GM06990 (cell line): ENCODE results near the gene HOXB9.

Experiments
- DNase-seq: peaks from one replicate; pipeline ENCODE4 v3.0.0-alpha.2; 2011; ENCODE audit not compliant: insufficient read length; ENCODE audit errors: extremely low read depth
- H3K27me3 ChIP-seq: replicated peaks from 2 replicates; pipeline ENCODE4 v1.6.0; 2011; ENCODE audit warnings: low read length; ENCODE audit not compliant: control insufficient read depth, insufficient read depth
- H3K36me3 ChIP-seq: 2 replicates; pipeline ENCODE4 v1.5.1; 2011; ENCODE audit warnings: low read length; ENCODE audit not compliant: control insufficient read depth, insufficient read depth
- H3K4me3 ChIP-seq: replicated peaks from 2 replicates; pipeline ENCODE4 v1.5.1; 2011; ENCODE audit warnings: low read depth, mild to moderate bottlenecking, control low read depth, low read length
- CTCF ChIP-seq: IDR thresholded peaks from 2 replicates; pipeline ENCODE4 v1.5.1; 2011; ENCODE audit warnings: low read length, control low read depth, mild to moderate bottlenecking, inconsistent platforms; ENCODE audit not compliant: insufficient read depth, poor library complexity, severe bottlenecking

Gene HOXB9

GRCh38 chr17:48601539-48602425 lies 24.4 kb downstream of the HOXB9 start:
- no peak for DNase-seq
- H3K4me3 ChIP-seq = no peak overlapping the region
- no peaks in the 10 kb centered on the region for H3K36me3 ChIP-seq
- peaks cover 4% of the 10 kb centered on the region; the same call in 1 of the 2 replicates for H3K27me3 ChIP-seq
- no peak for TF ChIP-seq CTCF

- no peak for DNase-seq
- Histone ChIP-seq H3K36me3 (no peaks in the 10 kb centered on the region), H3K27me3 (peaks cover 4% of the 10 kb centered on the region; the same call in 1 of the 2 replicates), H3K4me3 (no peak overlapping the region)
- TF ChIP-seq CTCF = no peak
These were observed 25.0 kb downstream of the HOXB9 start for GRCh38 chr17:48601207-48601538.

- TF ChIP-seq CTCF = no peak
- no peaks in the 10 kb centered on the region; the same call in 1 of the 2 replicates for H3K36me3 ChIP-seq
- DNase-seq = no peak
- H3K4me3 ChIP-seq = no peak overlapping the region
- H3K27me3 ChIP-seq = peaks cover 4% of the 10 kb centered on the region; the same call in 1 of the 2 replicates
These were observed 25.7 kb downstream of the HOXB9 start for GRCh38 chr17:48600244-48601098.

GRCh38 chr17:48599354-48599753 lies 26.8 kb downstream of the HOXB9 start:
- no peak for TF ChIP-seq CTCF
- no peaks in the 10 kb centered on the region; the same call in 1 of the 2 replicates for H3K36me3 ChIP-seq
- DNase-seq = no peak
- H3K4me3 ChIP-seq = no peak overlapping the region
- peaks cover 4% of the 10 kb centered on the region; the same call in 1 of the 2 replicates for H3K27me3 ChIP-seq

- H3K4me3 ChIP-seq = no peak overlapping the region
- TF ChIP-seq CTCF = no peak
- no peak for DNase-seq
- H3K36me3 ChIP-seq = no peaks in the 10 kb centered on the region; the same call in 1 of the 2 replicates
- H3K27me3 ChIP-seq = peaks cover 4% of the 10 kb centered on the region; the same call in 1 of the 2 replicates
These were observed 27.4 kb downstream of the HOXB9 start for GRCh38 chr17:48598736-48599135.
